ENCODE data around the gene ABI2.

Gene ABI2

DNA sequence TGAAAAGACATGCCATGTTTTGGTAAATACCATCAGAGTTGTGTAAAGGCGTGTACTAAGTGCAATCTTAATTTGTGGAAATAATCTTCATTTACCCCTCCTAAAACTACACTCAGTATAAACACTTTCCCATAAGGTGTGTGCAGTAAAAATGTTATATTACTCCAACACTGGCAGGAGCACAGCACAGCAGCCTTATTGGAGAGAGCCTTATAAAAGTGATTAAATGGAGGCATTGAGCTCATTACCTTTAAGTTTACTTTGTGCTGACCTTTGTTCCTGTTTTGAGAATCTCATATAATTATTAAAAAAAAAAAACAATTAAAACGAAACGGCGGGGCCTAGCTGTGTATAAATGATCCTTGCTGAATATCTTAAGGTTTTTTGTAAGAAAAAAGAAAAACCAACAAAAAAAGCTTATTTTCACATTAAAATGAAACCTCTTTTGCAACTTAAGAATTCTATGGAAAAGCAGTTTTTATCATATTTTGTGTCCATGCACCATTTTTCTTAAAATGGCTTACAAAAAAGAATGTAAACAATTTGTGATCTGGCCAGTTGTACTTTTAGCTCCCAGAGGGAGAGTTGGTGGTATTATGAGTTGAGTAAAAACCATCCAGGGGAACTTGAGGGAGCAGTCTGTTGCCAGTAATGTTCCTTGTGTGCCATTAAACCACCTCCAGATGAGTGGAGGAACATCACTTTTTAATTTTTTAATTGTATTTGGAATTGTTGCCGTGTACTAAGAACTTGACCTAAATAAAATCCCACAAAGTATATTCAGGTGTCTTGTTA lies 103.4 kb downstream of the ABI2 start:
- no peak for DNase-seq

DNA sequence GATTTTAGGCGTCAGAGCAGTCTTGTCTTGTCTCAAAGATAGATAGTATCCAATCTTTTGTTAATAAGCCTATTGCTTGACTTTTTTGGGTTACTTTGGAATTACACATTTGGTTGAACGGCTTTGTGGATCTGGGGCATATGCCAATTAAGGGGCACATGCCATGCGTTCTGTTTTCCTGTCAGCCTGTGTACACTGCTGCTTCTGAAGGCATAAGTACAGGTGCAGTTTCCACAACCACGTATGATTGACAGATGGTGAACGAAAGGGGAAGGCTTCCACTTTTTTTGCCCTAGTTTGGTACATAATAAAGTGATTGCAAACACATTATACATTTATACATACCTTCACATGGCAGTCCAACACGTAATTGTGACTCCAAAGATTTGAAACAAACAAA lies 104.6 kb downstream of the ABI2 start:
- no peak for DNase-seq

DNA sequence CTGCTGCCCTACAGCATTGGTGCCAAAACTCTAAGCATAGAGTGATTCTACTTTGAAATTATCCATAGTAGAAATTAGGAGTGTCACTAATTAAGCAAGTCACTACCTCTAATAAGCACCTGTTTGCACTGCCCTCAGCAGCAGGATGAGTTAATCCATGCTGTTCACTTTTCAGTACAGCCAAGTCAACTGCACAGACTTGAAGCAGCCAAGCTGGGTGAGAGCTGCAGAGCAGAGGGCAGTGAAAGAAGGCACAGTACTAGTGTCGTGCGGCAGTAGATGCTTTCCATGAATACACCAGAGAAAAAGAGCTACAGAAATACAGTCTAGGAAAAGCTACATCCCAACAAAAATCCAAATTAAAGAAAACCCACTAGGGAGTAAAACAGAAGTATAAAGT lies 108.3 kb downstream of the ABI2 start:
- DNase-seq = no peak

DNA sequence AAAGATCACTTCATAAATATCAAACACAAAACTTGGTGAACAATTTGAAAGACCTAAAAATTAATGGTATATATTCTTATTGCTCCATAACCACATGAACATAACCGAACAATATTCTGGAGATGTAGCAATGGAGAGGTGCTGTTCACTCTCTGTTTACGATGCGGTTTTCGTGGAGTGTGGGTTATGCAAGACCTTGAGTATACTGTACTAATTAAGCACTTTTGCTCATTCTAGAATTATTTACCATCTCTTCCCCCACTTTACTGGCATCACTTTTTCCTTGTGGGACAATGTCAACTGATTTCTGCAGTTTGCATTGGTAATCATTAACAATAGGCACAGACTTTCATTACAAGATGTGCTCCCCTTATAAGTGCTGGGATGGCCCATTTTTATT lies 109.3 kb downstream of the ABI2 start:
- no peak for DNase-seq

DNA sequence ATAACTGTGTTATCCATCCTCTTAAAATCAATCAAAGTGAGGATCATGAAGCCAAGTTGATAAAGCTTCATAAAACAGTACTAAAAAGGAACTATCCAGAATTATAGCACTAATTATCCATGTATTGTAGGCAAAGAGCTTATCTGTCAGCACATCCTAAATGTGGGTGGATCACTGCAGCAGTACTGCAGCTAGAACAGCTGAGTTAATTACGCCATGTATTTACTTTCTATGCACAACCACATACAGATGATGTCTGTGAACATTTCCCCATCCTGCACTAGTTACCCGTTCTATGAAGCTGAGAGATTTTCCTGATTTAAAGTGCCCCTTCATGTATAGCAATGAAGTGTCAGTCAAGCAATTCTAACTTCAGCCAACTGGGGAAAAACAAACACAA lies 110.3 kb downstream of the ABI2 start:
- no peak for DNase-seq

DNA sequence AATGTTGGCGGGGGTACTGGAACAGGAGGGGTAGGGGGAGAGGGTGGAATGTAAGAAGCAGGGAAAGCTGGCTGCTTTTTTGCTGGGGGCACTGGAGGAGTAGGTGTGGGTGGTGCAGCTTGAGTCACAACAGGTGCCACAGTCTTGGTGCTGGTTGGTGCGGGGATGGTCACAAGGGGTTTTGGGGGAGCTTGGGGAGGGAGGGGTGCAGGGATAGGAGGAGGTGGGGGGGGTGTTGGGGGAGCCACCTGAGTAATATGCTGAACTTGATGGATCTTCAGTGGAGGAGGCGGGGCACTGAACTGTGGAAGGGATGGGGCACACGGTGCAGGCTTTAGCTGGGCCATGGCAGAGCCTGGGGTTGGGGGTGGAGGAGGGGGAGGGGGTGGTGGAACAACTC lies 112.5 kb downstream of the ABI2 start:
- DNase-seq = no peak

DNA sequence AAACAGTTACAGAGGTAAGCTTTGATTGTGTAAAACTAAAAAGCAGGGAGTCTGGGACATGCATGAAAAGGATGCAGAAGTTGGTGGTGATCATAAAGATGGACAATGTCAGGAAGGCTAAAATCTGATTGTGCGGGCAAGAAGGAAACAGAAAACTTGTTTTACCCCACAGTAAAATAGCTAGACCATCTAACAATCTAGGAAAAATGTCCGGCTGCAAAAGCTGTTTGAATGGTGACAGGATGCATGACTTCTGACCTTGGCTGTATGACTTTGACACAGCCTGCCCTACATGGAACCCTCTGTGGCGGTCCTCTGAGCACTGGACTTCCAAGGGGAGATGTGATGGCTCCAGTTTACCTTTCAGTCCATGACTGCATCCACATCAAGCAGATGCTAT lies 113.3 kb downstream of the ABI2 start:
- DNase-seq = no peak

DNA sequence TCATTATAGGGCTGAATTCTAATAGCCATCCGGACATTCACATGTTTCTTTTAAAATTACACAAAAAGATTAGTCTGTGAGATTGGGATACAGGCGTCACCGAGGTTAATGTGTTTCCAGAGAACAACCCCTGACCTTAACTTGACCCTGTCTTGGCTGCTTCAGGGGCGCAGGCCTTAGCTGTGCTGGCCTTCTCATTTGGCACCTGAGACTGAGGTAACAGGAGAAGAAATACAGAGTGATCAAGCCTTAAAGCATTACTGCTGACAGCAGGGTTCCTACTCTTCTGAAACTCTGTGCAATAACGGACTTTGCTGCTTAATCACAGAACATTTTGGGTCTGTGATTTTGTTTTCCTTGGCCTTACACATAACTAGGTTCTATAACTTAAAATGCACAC lies 114.3 kb downstream of the ABI2 start:
- DNase-seq = no peak

DNA sequence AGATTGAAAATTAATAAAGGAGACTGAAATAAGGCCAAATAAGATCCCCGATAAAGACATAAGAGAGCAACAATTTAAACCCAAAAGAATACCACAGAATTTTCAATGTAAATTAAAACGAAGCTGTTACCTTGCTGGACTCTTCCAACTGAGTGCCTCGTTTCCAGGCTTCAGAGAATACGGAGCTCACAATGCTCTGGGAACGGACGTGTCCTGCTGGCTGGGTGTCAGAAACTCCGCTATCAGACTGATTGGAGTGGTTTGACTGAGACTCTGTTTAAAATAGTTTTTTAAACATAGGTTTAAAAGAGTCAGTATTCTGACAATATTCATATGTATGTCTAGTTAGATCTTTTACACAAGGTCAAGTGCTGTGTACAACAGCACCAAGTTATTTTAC lies 116.5 kb downstream of the ABI2 start:
- no peak for DNase-seq

DNA sequence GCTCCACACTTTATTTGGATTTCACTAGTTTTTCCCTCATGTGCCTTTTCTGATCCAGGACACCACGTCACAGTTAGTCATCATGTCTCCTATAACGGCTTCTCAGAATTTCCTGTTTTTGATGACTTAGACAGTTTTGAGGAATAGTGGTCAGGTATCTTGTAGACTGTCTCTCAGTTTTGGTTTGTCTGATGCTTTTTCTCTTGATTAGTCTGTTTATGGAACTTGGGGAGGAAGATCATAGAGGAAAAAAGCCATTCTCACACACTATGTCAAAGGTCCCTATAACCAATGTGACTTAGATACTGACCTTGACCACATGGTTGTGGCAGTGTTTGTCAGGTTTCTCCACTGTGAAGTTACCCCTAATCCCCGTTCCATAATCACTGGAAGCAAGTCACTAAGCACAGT lies 117.9 kb downstream of the ABI2 start:
- no peak for DNase-seq

DNA sequence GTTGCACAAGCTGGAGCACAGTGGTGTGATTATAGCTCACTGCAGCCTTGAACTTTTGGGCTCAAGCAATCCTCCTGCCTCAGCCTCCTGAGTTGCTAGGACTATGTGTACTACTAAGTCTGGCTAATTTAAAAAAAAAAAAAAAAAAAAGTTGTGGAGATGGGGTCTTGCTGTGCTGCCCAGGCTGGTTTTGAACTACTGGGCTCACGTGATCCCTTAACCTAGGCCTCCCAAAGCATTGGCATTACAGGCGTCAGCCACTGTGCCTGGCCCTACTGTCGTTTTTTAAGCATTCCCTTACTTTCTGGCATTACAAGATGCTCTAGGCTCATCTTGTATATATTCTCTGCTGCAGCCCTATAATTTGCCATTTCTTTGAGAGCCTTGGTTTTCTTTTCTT lies 118.6 kb downstream of the ABI2 start:
- DNase-seq = no peak

DNA sequence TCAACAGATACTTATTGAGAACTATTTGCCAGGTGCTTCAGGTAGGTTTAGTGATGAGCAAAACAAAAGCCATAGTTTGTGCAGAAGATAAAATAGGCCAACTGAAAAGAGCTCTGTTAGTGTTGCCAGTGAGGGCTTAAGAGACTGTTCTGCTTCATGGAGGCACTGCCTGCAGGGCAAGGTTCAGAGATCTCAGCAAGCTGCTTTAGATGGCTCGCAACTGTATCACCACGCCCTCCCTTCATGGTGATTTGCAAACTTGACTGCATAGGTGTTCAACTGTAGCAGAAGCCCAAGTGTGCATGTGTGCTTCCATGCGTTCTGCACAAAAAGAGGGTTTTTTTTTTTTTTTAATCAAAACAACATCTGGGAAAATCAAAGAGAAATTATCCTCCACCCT lies 122.4 kb downstream of the ABI2 start:
- no peak for DNase-seq

DNA sequence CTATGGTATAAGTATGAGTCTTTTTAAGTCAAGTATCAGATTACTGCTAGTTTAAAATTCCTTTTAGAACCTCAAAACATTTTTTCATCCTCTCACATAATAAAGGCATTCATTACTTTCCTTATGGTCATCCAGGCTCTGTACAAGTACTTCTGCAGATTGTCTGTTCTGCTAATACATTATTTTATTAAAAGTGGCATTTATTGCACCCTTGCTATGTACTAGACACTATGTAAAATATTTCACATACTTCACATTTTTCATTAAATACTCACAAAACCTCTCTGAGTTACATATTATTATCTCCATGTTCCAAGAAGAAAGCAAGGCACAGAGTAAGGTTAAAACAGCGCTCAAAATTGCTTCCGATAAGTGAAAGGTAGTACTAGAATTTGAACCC lies 122.8 kb downstream of the ABI2 start:
- DNase-seq = no peak

DNA sequence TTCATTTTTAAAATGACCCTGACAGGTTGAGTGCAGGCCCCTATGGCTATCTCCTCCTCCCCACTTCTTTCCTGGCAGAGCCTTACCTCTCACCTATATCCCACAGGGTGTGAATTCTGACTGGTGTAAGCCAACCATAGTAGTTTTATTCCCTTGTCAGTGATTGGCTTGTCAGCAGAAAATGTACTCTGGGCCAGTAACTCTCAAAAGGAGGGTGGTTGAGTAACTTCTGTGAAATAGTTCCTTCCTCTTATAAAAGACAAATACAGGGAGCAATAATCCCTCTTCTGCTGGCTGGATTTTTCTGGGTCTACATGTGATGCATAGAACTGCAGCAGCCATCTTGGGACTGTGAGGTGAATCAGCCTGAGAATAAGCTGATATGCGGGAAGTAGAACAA lies 123.5 kb downstream of the ABI2 start:
- DNase-seq = no peak

DNA sequence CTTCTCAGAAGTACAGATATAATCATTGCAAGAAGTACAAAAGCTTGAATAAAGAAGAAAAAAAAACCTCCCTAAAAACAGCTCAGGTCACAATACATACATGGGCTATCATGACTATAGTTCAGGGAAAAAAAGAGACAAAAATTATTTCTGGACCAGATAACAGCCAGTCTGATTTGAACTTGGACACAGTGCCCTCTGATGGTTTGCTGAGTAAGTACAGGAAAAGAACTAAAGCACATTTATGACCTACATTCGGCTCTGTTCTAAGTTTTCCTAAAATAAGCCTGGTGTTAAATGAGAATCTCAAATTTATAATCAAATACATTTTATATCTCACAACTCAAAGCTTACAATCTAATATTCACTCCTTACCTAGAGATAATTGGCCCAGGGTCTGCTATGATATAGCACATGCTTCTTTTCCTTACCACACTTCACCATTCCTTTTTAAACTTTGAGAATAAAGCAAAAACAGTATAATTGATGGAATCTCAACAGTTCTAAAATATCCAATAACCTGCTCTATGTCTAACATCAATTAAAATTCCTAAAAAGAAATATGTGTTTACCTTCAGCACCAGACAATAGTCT lies 125.8 kb downstream of the ABI2 start:
- DNase-seq = peak; percentile 39

DNA sequence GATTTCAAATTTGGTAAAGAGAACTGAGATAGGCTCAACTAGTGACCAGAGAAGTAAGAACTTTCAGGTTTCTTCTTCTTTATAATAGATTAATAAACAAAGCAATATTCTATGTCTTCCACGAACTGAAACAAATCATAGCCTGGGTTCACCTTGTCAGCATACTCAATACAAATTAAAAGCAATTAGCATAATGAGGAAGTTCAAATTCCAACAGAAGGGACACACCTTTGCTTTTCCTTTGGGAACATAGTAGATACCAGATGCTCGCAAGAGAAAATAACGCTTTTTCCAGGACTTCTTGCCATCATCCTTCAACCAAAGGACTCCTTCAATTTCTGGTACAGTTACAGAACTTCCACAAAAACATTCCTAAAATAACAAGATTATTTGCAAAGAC lies 127.0 kb downstream of the ABI2 start:
- DNase-seq = no peak

DNA sequence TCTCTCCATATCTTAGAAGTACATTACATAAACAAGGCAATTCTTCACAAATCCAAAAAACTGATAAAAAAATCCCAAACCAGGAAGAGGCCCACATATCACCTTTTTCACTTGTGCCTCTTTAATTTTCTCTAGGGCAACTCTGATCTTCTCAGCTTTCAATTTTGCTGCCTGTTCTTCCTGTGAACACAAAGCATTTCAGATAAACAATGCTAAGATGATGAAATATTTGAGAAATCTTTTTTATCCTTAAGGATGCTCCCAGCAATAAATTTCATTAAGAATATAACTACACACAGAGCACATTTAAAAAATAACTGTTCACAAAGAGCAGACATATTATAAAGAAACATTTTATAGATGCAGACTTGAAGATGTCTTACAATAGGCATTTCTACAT lies 133.6 kb downstream of the ABI2 start:
- no peak for DNase-seq

DNA sequence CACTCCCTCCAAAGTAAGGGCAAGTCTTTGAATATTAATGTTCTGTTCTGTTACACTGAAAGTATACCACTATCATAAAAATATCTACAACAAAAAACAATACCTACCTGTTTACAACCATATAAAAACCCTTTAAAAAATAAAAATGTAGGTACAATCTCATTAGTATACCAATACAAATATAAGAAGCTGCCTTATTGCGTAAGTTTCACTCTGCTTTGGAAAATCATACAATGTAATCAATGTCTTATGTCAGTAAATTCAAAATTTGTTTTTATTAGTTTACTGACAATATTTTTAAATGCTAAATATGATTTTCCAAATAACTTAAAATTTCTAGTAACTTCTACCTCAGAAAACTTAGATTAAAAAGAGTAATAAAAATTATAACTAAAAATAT lies 134.1 kb downstream of the ABI2 start:
- DNase-seq = no peak

DNA sequence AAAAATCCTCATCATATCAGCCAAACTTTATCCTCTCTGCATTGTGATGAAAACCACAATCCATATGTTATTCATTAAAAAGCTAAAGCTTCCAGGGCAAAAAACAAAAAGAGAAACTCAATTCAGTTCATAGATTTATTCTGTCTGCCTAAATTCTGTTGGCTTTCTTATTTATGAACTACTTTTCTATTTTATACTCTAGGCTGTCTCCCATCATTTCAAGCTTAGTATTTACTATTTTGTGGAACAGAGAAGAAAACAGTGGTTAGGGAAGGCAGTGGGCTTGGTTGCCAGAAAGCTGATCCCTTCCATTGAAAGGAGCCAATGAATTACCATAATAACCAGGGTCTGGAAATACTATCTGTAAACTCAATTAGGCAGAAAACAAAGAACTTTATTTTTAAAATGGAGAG lies 135.1 kb downstream of the ABI2 start:
- no peak for DNase-seq

DNA sequence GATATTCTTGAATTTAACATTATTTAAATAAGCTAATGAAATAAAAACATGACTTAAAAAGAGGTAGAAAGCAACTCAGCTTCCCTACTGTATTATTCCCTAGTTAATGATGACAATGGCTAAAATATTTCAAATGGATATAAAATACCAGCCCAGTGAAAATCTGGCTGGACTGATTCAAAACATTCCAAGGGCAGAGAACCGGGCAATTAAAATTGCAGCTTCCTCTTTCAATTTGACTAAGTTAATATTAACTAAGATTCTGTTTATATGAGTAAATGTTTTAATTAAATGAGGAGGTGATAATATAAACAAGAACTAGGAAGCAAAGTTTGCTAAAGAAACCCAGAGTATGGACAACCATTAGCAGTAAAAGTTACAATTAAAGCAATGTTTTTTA lies 141.4 kb downstream of the ABI2 start:
- DNase-seq = no peak

DNA sequence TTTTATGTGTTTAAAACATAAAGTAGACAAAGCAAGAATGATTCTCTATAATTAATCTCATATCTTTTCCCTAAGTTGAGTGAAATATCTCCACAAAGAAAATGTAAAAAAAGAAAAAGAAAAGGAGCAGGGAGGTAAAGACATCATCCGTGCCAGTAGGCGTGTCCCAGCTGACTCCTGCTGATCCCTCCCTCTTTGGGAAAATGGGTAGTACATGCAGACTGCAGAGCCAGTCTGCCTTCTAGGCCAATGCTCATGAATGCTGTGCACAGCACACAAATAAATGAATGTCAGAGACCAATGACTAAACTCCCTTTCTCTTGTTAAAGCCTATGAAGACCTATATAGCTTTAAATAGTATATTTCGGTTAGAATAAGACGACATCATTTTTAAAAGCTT lies 142.2 kb downstream of the ABI2 start:
- no peak for DNase-seq

DNA sequence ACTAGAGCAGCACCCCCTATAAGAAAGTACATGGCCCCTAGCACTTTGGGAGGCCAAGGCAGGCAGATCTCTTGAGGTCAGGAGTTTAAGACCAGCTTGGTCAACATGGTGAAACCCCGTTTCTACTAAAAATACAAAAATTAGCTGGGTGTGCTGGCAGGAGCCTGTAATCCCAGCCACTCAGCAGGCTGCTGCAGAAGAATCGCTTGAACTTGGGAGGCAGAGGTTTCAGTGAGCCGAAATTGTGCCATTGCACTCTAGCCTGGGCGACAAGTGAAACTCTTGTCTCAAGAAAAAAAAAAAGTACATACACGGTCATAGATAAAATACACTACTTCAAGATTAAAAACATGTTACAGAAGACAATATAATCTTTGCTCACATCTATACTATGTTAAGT lies 143.1 kb downstream of the ABI2 start:
- no peak for DNase-seq

DNA sequence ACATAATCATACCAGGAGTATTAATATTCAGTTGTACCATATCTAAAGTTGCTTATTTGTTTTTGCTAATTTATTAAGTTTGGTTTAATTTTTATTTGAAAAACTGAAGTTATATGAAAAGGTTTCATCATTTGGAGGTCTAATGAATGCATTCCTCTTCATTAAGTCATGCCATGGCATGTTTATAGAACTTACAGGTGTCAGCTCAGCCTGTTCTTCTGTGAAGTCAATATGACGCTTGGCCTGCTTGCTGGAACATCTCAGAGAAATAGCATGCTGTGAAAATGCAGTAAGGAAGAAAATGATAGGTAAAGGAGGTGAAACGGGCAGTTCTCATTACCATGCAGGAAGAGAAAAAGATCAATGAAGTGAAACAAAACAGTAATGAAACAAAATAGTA lies 148.7 kb downstream of the ABI2 start:
- no peak for DNase-seq

DNA sequence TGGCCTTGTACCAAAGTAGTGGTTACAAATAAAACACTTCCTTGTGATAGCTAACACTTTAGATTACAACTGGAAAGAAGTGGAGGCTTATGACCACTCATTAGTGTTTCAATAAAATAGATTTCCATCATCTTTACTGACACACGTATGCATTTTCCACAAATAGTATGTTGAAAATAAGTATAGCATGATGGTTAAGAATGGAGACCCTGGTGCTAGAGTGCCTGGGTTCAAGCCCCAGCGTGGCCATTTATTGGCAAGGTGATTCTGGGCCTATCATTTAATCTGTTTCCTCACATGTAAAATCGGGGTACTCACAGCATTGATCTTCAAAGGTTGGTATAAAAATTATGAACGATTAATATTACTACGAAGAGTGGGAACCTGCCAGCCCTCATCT lies 152.4 kb downstream of the ABI2 start:
- DNase-seq = no peak

Data from NCI-H1092 treated with DMSO at 0.1 percent for 48 hours (cell line).